Prostate gland (tissue), 2 donors: Measurements from ENCODE around the gene MAML3.

ENCODE experiments used
- CTCF ChIP-seq, 4 experiments: fragments of 200-600 bp in 2 of 4; fragments of 450-650 bp in 2 of 4; sonication (generic) in 2 of 4; IDR thresholded peaks; 1 replicate in 3 of 4; 2 replicates in 1 of 4; pipeline ENCODE4 v1.5.1; 2016 to 2019; ENCODE audit warnings: antibody characterized with exemption in 4 of 4, mild to moderate bottlenecking in 2 of 4, moderate library complexity in 2 of 4
- POLR2A ChIP-seq: fragments of 450-650 bp; IDR thresholded peaks from one replicate; pipeline ENCODE4 v1.6.1; 2016; ENCODE audit warnings: antibody characterized with exemption, mild to moderate bottlenecking
- POLR2AphosphoS5 ChIP-seq: sonication (generic); formaldehyde crosslinking; IDR thresholded peaks from one replicate; pipeline ENCODE4 v1.6.1; 2017; ENCODE audit warnings: antibody characterized with exemption

- TF ChIP-seq POLR2A (no peak), CTCF (IDR thresholded peaks at IDR 0.05) (no peak), POLR2AphosphoS5 (no peak)
Observed at GRCh38 chr4:140068271-140068670, 85.7 kb downstream of the MAML3 start.
